IPS DF 4.7 (cell line): ENCODE data around the gene NKX2-8.
"Not testable (repeated sequence)": the region's sequence is repeated elsewhere in the genome, so short reads cannot be mapped to it uniquely, and the experiment has no call there.

ENCODE experiments used
- DNase-seq: peaks from one replicate; pipeline ENCODE4 v3.0.0-alpha.2; 2013; ENCODE audit warnings: low spot score; ENCODE audit errors: extremely low read depth

The NKX2-8 gene

GRCh38 chr14:36580141-36580855, 2.1 kb downstream of the NKX2-8 start:
- DNase-seq, result no peak

- no peak for DNase-seq
Measured at GRCh38 chr14:36579573-36580140, 2.8 kb downstream of the NKX2-8 start.

- DNase-seq, result no peak
Measured at GRCh38 chr14:36579001-36579555, 3.3 kb downstream of the NKX2-8 start.

GRCh38 chr14:36570065-36570464, 12.3 kb downstream of the NKX2-8 start:
- DNase-seq, result no peak

- DNase-seq, result no peak
Measured at GRCh38 chr14:36556811-36557433, 25.5 kb downstream of the NKX2-8 start.

- no peak for DNase-seq
Measured at GRCh38 chr14:36555998-36556743, 26.2 kb downstream of the NKX2-8 start.

- no peak for DNase-seq
Measured at GRCh38 chr14:36553656-36554260, 28.7 kb downstream of the NKX2-8 start.

GRCh38 chr14:36550899-36551298, 31.5 kb downstream of the NKX2-8 start:
- DNase-seq, result no peak

GRCh38 chr14:36544280-36544679, 38.1 kb downstream of the NKX2-8 start:
- DNase-seq, result not testable (repeated sequence)

GRCh38 chr14:36538051-36538450, 44.4 kb downstream of the NKX2-8 start:
- no peak for DNase-seq
